Testis (tissue), 2 donors: ENCODE data around the gene FCAMR.

Experiments
- POLR2A ChIP-seq: fragments of 450-650 bp; IDR thresholded peaks from one replicate; pipeline ENCODE4 v1.6.1; 2017; ENCODE audit warnings: antibody characterized with exemption, mild to moderate bottlenecking, moderate library complexity
- TF ChIP-seq, protein P1 (sequence below), 3 experiments: fragments of 450-650 bp in 2 of 3; fragments of 200-600 bp in 1 of 3; sonication (generic) in 1 of 3; IDR thresholded peaks; one replicate each; pipeline ENCODE4 v1.5.1; 2016 to 2019; ENCODE audit warnings: antibody characterized with exemption in 3 of 3, mild to moderate bottlenecking in 2 of 3, moderate library complexity in 1 of 3

DNA sequence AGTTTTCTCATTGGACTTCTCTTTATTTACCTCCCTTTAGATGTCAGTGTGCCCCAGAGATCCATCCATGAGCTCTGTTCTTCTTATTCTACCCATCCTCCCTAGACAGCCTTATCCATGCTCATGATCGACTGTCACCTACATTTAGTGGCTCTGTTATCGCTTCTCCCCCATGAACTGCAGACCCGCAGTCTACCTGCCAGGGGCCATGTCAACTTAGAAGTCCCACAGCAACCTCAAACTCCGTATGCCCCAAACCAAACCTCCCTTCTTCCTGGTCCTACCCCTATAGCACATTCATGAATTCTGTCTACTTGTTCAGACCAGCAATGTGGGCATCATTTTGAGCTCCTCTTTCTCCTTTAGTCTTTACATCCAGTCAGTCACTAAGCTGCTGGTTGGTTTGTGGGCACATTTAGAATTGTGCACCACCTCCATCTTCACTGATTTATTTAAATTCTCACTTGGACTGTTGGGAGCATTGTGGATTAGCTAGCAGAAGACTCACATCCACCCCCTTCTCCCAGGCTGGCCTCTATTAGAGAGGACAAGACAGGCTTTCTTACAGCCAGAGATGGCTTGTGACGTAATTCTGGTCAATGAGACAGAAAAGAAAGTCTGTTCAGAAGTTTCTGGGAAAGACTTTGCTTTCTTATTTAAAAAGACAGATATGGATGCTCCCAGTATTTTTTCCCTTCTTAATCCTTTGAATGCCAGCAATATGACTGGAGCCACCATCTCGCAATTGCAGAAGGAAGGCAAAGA lies 43.2 kb upstream of the FCAMR start:
- TF ChIP-seq, protein P1, sequence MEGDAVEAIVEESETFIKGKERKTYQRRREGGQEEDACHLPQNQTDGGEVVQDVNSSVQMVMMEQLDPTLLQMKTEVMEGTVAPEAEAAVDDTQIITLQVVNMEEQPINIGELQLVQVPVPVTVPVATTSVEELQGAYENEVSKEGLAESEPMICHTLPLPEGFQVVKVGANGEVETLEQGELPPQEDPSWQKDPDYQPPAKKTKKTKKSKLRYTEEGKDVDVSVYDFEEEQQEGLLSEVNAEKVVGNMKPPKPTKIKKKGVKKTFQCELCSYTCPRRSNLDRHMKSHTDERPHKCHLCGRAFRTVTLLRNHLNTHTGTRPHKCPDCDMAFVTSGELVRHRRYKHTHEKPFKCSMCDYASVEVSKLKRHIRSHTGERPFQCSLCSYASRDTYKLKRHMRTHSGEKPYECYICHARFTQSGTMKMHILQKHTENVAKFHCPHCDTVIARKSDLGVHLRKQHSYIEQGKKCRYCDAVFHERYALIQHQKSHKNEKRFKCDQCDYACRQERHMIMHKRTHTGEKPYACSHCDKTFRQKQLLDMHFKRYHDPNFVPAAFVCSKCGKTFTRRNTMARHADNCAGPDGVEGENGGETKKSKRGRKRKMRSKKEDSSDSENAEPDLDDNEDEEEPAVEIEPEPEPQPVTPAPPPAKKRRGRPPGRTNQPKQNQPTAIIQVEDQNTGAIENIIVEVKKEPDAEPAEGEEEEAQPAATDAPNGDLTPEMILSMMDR (IDR thresholded peaks at IDR 0.05): no peak
- TF ChIP-seq POLR2A: no peak
